ENCODE results near the gene GRIP1. TPM values are rescaled to one million over a fixed set of nuclear protein-coding genes. Genes with fewer than 3 reads are reported as not detected.

GRIP1 gene
- polyA plus RNA-seq, 1 experiment, result 0.63 TPM

DNA sequence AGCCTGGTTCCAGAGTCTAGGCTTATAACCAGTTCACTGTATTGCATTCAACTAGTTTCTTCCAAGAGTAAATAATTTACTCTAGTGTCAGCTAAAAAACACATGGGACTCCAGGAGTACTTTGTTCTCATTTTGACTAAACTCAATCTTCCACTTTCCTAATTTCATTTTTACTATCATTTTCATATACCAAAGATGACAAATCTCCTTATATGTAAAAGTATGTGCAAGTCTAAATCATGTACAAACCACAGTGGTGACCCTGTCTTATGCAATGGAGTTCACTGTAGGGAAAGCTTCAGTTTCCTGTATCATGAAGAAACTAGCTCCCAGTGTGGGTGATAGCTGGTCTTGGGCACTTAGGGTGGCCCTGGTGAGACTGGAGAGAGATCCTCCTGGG lies 225.0 kb downstream of the GRIP1 start:
- TF ChIP-seq, protein P1, sequence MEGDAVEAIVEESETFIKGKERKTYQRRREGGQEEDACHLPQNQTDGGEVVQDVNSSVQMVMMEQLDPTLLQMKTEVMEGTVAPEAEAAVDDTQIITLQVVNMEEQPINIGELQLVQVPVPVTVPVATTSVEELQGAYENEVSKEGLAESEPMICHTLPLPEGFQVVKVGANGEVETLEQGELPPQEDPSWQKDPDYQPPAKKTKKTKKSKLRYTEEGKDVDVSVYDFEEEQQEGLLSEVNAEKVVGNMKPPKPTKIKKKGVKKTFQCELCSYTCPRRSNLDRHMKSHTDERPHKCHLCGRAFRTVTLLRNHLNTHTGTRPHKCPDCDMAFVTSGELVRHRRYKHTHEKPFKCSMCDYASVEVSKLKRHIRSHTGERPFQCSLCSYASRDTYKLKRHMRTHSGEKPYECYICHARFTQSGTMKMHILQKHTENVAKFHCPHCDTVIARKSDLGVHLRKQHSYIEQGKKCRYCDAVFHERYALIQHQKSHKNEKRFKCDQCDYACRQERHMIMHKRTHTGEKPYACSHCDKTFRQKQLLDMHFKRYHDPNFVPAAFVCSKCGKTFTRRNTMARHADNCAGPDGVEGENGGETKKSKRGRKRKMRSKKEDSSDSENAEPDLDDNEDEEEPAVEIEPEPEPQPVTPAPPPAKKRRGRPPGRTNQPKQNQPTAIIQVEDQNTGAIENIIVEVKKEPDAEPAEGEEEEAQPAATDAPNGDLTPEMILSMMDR (IDR thresholded peaks at IDR 0.05; ENCODE audit: insufficient read depth, low read depth, low read length), result no peak
- CTCF ChIA-PET, result no interaction called here
- DNase-seq (ENCODE audit: low read depth), result no peak
- POLR2A ChIA-PET, result no interaction called here
- Histone ChIP-seq H3K27me3 (ENCODE audit: control insufficient read depth, insufficient read depth, low read length) (no peaks in the 10 kb centered on the region), H3K4me3 (ENCODE audit: low read depth, low read length) (no peak overlapping the region), H3K36me3 (ENCODE audit: control insufficient read depth, insufficient read depth, low read length) (no peaks in the 10 kb centered on the region)

DNA sequence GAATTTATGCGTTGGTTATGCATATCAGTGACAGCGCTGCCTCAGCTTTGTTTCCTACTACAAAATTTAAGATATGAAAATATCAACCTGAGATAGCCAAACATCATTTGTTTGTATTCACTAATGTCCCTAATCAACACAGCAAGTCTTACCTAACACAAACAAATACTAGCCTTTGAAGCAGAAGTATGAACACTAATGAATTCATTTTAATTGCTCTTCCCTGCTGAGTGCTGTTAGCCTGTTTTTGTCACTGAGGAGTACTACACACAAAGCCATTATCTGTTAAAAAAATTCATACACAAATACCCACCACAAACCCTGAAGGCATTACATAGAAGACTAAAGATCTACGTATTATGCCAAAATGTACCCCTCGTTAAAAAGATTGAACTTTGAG lies 225.8 kb downstream of the GRIP1 start:
- CTCF ChIA-PET, result no interaction called here
- POLR2A ChIA-PET, result no interaction called here

DNA sequence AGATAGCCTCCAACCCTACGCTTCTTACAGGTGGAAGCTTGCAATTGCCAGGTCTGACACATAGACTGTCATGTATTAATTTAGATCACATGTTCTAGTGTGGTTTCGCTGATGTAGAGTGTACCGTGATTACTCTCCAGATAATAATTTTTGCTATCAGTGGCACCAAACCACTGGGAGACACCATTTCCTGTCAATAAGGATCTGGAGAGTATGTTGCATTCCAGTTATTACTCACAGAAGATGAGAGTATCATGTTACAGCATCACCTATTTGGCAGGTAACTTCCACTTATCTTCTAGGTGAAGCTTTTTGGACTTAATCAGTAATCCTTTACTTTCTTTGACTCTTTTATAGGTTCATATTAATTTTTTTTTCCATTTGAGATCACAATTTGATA lies 229.3 kb downstream of the GRIP1 start:
- H3K36me3 ChIP-seq (ENCODE audit: control insufficient read depth, insufficient read depth, low read length), result no peaks in the 10 kb centered on the region
- H3K27me3 ChIP-seq (ENCODE audit: control insufficient read depth, insufficient read depth, low read length), result no peaks in the 10 kb centered on the region
- H3K4me3 ChIP-seq (ENCODE audit: low read depth, low read length), result no peak overlapping the region
- POLR2A ChIA-PET, result no interaction called here
- CTCF ChIA-PET, result interaction anchor here (0.9 kb wide), 1 partner anchor 41 kb away, joined by 3 read pairs; no protein-coding TSS in a partner anchor
- DNase-seq (ENCODE audit: low read depth), result no peak
- TF ChIP-seq, protein P1 (IDR thresholded peaks at IDR 0.05; ENCODE audit: insufficient read depth, low read depth, low read length), result no peak

More for the DNA sequence above, 225.8 kb downstream of the GRIP1 start:
- no peaks in the 10 kb centered on the region for H3K27me3 ChIP-seq (ENCODE audit: control insufficient read depth, insufficient read depth, low read length)
- H3K36me3 ChIP-seq (ENCODE audit: control insufficient read depth, insufficient read depth, low read length), result no peaks in the 10 kb centered on the region
- no peak overlapping the region for H3K4me3 ChIP-seq (ENCODE audit: low read depth, low read length)
- no peak for DNase-seq (ENCODE audit: low read depth)
- TF ChIP-seq, protein P1 (IDR thresholded peaks at IDR 0.05; ENCODE audit: insufficient read depth, low read depth, low read length), result no peak

DNA sequence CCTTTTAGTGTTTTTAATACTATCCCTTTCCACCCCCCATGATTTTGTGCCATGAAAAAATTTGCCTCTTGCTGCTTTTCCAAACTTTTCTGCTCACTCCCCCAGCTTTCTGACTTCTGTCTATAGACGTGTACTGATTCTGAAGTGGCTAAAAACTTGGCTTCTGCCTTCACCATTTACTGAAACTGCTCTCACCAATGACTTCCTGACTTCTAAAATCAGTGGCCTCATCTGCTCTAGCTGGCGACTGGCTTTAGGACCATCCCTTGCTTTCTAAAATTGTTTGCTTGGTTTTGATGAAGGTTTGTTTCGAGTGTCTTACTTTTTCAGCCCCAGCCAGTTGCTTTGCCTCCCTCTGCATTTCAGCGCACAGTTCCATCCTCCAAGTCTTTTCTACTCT lies 231.2 kb downstream of the GRIP1 start:
- no peaks in the 10 kb centered on the region for H3K36me3 ChIP-seq (ENCODE audit: control insufficient read depth, insufficient read depth, low read length)
- H3K4me3 ChIP-seq (ENCODE audit: low read depth, low read length), result no peak overlapping the region
- ChIA-PET POLR2A (no interaction called here), CTCF (no interaction called here)
- H3K27me3 ChIP-seq (ENCODE audit: control insufficient read depth, insufficient read depth, low read length), result no peaks in the 10 kb centered on the region
- TF ChIP-seq, protein P1 (IDR thresholded peaks at IDR 0.05; ENCODE audit: insufficient read depth, low read depth, low read length), result no peak
- no peak for DNase-seq (ENCODE audit: low read depth)

DNA sequence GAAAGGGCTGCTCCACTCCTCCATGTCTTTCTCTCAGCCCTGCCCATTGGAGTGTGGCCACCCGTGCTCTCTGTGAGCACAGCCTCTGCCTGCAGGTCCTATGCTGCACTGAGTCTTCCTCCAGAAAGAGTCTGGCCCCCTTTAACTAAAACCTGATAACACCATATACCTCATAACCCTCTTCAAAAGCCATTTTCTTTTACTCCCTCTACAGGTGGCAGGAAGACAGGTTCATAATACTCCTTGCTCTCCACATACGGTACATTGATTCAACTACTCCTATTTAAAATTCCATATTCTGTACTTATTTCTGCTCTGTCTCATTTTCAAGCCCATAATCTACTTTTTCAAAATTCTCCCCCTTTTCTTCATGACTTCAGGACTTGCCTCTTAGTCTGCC lies 232.6 kb downstream of the GRIP1 start:
- ChIA-PET POLR2A (no interaction called here), CTCF (no interaction called here)
- H3K36me3 ChIP-seq (ENCODE audit: control insufficient read depth, insufficient read depth, low read length), result no peaks in the 10 kb centered on the region
- TF ChIP-seq, protein P1 (IDR thresholded peaks at IDR 0.05; ENCODE audit: insufficient read depth, low read depth, low read length), result no peak
- no peak overlapping the region for H3K4me3 ChIP-seq (ENCODE audit: low read depth, low read length)
- no peaks in the 10 kb centered on the region for H3K27me3 ChIP-seq (ENCODE audit: control insufficient read depth, insufficient read depth, low read length)
- DNase-seq (ENCODE audit: low read depth), result no peak
